Colonic mucosa (tissue), 4 donors: ENCODE results near the gene SPACA6. TPM values are rescaled to one million over a fixed set of nuclear protein-coding genes. Genes with fewer than 3 reads are reported as not detected.

Source experiments
- DNase-seq: peaks from one replicate; pipeline ENCODE4 v3.0.0-alpha.2; 2020
- H3K27ac ChIP-seq: fragments of 200-600 bp; one replicate; pipeline ENCODE4 v1.8.0; 2021
- H3K27me3 ChIP-seq: fragments of 200-600 bp; one replicate; pipeline ENCODE4 v1.8.0; 2021
- H3K36me3 ChIP-seq: fragments of 200-600 bp; one replicate; pipeline ENCODE4 v1.8.0; 2021
- H3K4me1 ChIP-seq: fragments of 200-600 bp; one replicate; pipeline ENCODE4 v1.8.0; 2021; ENCODE audit warnings: mild to moderate bottlenecking
- H3K4me3 ChIP-seq: fragments of 200-600 bp; one replicate; pipeline ENCODE4 v1.8.0; 2021
- H3K9ac ChIP-seq, 2 donors: one replicate each; pipeline ENCODE4 v1.7.0; 2013; ENCODE audit warnings: control low read depth in 2 of 2, low read depth in 2 of 2, low read length in 2 of 2
- H3K9me3 ChIP-seq: fragments of 200-600 bp; one replicate; pipeline ENCODE4 v1.8.0; 2021
- intact Hi-C: fragments of 100-400 bp; cut with DNase I; formaldehyde crosslinking; loops from one replicate; pipeline ENCODE4 v1.14.1; 2022
- total RNA-seq, 2 donors: library from RNA; stranded (reverse); fragmentation: NEBNext Ultra II Directional in 1 of 2; extraction: Animal tissue kit (Norgen Biotek cat#: 25700) in 1 of 2; gene quantifications; one replicate each; pipeline ENCODE4 v1.2.1, GENCODE V29; 2021
- TF ChIP-seq, protein P1 (sequence below): fragments of 200-600 bp; IDR thresholded peaks from one replicate; pipeline ENCODE4 v1.8.0; 2022; ENCODE audit warnings: antibody characterized with exemption, mild to moderate bottlenecking
- donor health status: healthy.
- donor health status: DM: no; HTN: no; CAD: no.
- donor health status: DM: no; HTN: no; CAD: no.

The SPACA6 gene
- total RNA-seq, 2 donors from 2014 or later: 3.0 to 4.3 TPM

DNA sequence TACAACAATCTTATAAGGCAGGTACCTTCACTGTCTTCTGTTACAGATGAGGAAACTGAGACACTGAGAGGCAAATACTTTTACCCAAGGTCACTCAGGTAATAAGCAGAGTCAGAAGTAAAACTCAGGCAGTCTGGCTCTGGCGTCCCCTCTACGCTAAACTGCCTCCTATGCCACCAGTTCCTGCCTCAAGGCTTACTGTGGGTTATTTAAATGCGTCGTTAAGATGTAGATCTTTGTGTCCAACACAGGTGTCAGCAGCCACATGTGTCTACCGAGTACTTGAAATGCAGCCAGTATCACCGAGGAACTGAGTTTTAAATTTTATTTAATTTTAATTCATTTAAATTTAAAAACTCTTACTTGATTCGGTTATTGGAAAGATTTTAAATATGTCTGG lies 28.8 kb downstream of the SPACA6 start:
- Histone ChIP-seq H3K36me3 (no peaks in the 10 kb centered on the region), H3K27ac (no peak overlapping the region), H3K27me3 (peaks cover 8% of the 10 kb centered on the region), H3K4me1 (no peaks in the 10 kb centered on the region), H3K9me3 (no peaks in the 10 kb centered on the region), H3K9ac (no peak overlapping the region), H3K4me3 (no peak overlapping the region)
- DNase-seq: no peak
- intact Hi-C loops: no loop called here
- TF ChIP-seq, protein P1, sequence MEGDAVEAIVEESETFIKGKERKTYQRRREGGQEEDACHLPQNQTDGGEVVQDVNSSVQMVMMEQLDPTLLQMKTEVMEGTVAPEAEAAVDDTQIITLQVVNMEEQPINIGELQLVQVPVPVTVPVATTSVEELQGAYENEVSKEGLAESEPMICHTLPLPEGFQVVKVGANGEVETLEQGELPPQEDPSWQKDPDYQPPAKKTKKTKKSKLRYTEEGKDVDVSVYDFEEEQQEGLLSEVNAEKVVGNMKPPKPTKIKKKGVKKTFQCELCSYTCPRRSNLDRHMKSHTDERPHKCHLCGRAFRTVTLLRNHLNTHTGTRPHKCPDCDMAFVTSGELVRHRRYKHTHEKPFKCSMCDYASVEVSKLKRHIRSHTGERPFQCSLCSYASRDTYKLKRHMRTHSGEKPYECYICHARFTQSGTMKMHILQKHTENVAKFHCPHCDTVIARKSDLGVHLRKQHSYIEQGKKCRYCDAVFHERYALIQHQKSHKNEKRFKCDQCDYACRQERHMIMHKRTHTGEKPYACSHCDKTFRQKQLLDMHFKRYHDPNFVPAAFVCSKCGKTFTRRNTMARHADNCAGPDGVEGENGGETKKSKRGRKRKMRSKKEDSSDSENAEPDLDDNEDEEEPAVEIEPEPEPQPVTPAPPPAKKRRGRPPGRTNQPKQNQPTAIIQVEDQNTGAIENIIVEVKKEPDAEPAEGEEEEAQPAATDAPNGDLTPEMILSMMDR: no peak

DNA sequence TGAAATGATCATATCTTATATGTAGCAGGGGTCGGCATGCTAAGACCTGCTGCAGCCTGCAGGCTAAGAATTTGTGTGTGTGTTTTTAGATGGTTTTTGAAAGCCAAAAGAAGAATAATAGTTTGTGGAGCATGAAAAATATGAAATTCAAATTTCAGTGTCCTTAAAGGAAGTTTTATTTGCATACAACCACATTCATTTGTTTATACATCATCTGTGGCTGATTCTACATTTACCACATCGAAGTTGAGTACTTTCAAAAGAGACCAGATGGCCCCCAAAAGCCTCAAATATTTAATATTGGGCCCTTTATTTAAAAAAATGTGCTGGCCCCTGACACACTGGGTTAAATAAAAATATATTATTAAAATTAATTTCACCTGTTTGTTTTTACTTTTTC lies 29.4 kb downstream of the SPACA6 start:
- TF ChIP-seq, protein P1: no peak
- Histone ChIP-seq H3K4me3 (no peak overlapping the region), H3K27ac (no peak overlapping the region), H3K9ac (no peak overlapping the region), H3K4me1 (no peaks in the 10 kb centered on the region), H3K27me3 (peaks cover 8% of the 10 kb centered on the region), H3K36me3 (no peaks in the 10 kb centered on the region), H3K9me3 (no peaks in the 10 kb centered on the region)
- intact Hi-C loops: no loop called here
- no peak for DNase-seq

DNA sequence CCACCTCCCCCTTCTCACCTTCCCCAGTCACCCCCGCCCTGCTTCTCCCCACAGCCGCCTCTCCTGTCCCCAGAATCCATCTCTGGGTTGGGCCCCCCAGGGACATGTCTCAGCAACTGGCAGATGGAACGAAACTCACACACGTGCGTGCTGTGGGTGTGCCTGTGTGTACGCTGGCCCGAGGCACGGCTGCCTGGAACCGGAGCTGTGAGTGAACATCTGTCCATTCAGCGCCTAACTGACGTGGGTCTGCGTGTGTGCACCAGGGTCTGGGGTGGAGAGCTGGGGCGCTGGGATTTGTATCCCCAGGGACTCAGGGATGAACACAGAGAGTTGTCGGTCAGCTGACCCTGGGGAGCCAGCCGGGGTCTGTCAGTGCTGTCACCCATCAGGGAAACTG lies 31.4 kb downstream of the SPACA6 start:
- Histone ChIP-seq H3K9me3 (no peaks in the 10 kb centered on the region), H3K36me3 (no peaks in the 10 kb centered on the region), H3K27me3 (peaks cover 3% of the 10 kb centered on the region), H3K9ac (no peak overlapping the region), H3K4me3 (no peak overlapping the region), H3K4me1 (no peaks in the 10 kb centered on the region), H3K27ac (no peak overlapping the region)
- TF ChIP-seq, protein P1: no peak
- no peak for DNase-seq
- intact Hi-C loops: no loop called here

DNA sequence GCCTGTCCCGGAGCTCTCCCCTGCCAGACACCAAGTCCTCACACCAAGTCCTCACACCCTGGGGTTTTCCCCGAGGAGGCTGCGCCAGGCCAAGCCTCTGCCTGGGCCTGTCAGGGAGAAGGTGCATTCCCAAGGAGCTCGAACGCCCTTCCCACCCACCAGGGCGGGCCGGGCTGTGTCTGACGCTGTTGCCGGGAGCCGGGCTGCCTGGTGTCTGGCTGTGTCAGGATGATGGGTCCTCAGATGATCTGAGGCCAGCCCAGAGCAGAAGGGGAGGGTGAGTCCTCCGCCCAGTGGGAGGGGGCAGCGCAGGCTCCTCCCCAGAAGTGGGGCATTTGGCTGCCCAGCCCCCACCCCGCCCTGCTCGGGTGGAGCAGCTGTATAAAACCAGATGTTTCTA lies 32.9 kb downstream of the SPACA6 start:
- no peak overlapping the region for H3K9ac ChIP-seq
- H3K4me3 ChIP-seq: no peak overlapping the region
- H3K27me3 ChIP-seq: no peaks in the 10 kb centered on the region
- intact Hi-C loops: no loop called here
- no peaks in the 10 kb centered on the region for H3K36me3 ChIP-seq
- peak; percentile 39 for DNase-seq
- H3K9me3 ChIP-seq: no peaks in the 10 kb centered on the region
- TF ChIP-seq, protein P1: no peak
- H3K4me1 ChIP-seq: no peaks in the 10 kb centered on the region
- no peak overlapping the region for H3K27ac ChIP-seq

DNA sequence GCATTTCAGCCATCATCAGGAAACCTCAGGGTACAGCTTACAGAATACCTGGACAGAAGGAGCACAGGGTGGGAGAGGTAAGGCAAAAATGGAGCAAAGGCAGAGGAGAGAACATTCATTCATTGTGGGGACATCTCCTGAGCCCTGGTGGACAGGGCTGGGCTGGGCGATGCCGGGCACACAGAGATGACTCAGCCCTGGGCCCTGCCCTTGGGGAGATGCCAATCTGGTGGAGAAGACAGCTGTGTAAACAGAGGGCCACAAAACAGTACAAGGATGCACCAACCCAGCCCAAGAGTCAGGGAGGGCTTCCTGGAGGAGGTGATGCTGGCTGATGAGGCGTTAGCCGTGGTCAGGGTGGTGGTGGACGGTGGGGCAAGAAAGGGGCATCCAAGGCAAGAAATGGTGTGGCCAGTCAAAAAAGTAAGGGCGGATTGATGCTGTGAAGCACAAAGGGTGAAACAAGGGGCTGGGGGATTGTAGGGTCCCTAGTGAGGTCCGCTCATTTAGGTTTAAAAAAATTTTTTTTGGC lies 34.3 kb downstream of the SPACA6 start:
- Histone ChIP-seq H3K27ac (no peak overlapping the region), H3K27me3 (no peaks in the 10 kb centered on the region), H3K9me3 (no peaks in the 10 kb centered on the region), H3K4me3 (no peak overlapping the region), H3K36me3 (no peaks in the 10 kb centered on the region), H3K9ac (no peak overlapping the region), H3K4me1 (no peaks in the 10 kb centered on the region)
- no peak for DNase-seq
- TF ChIP-seq, protein P1: no peak
- intact Hi-C loops: no loop called here
